ENCODE data around the gene PCED1B.
"Not testable (repeated sequence)": the region's sequence is repeated elsewhere in the genome, so short reads cannot be mapped to it uniquely, and the experiment has no call there.

PCED1B gene

GRCh38 chr12:47126246-47126645 lies 46.8 kb downstream of the PCED1B start:
- DNase-seq, result no peak

GRCh38 chr12:47131011-47131410 lies 51.6 kb downstream of the PCED1B start:
- DNase-seq, result no peak

GRCh38 chr12:47134005-47134404 lies 54.6 kb downstream of the PCED1B start:
- no peak for DNase-seq

- no peak for DNase-seq
Measured at GRCh38 chr12:47135578-47135977, 56.2 kb downstream of the PCED1B start.

GRCh38 chr12:47139000-47139681 lies 59.7 kb downstream of the PCED1B start:
- no peak for DNase-seq

GRCh38 chr12:47141459-47141858 lies 62.0 kb downstream of the PCED1B start:
- DNase-seq, result no peak

GRCh38 chr12:47144769-47145168 lies 65.3 kb downstream of the PCED1B start:
- DNase-seq, result no peak

- DNase-seq, result no peak
Measured at GRCh38 chr12:47145188-47145587, 65.8 kb downstream of the PCED1B start.

- DNase-seq, result no peak
Measured at GRCh38 chr12:47147739-47148138, 68.3 kb downstream of the PCED1B start.

- DNase-seq, result no peak
Measured at GRCh38 chr12:47149146-47149545, 69.7 kb downstream of the PCED1B start.

- no peak for DNase-seq
Measured at GRCh38 chr12:47152095-47152494, 72.7 kb downstream of the PCED1B start.

GRCh38 chr12:47155457-47156166 lies 76.2 kb downstream of the PCED1B start:
- peak; percentile 13 for DNase-seq

GRCh38 chr12:47156167-47156736 lies 76.8 kb downstream of the PCED1B start:
- peak; percentile 11 for DNase-seq

- no peak for DNase-seq
Measured at GRCh38 chr12:47158792-47159191, 79.4 kb downstream of the PCED1B start.

- DNase-seq, result no peak
Measured at GRCh38 chr12:47159348-47159747, 79.9 kb downstream of the PCED1B start.

- no peak for DNase-seq
Measured at GRCh38 chr12:47160316-47161244, 81.2 kb downstream of the PCED1B start.

GRCh38 chr12:47164116-47164515 lies 84.7 kb downstream of the PCED1B start:
- DNase-seq, result no peak

GRCh38 chr12:47164724-47165439 lies 85.5 kb downstream of the PCED1B start:
- no peak for DNase-seq

GRCh38 chr12:47165934-47166333 lies 86.5 kb downstream of the PCED1B start:
- DNase-seq, result no peak

GRCh38 chr12:47166365-47166764 lies 86.9 kb downstream of the PCED1B start:
- DNase-seq, result no peak

- not testable (repeated sequence) for DNase-seq
Measured at GRCh38 chr12:47170281-47170680, 90.9 kb downstream of the PCED1B start.

- no peak for DNase-seq
Measured at GRCh38 chr12:47178014-47178413, 98.6 kb downstream of the PCED1B start.

Data from DMS153 (cell line).